ENCODE measurements around the gene TPM2. TPM values are rescaled to one million over a fixed set of nuclear protein-coding genes. Genes with fewer than 3 reads are reported as not detected.

The TPM2 gene
- total RNA-seq, 1 donor: 911 TPM

DNA sequence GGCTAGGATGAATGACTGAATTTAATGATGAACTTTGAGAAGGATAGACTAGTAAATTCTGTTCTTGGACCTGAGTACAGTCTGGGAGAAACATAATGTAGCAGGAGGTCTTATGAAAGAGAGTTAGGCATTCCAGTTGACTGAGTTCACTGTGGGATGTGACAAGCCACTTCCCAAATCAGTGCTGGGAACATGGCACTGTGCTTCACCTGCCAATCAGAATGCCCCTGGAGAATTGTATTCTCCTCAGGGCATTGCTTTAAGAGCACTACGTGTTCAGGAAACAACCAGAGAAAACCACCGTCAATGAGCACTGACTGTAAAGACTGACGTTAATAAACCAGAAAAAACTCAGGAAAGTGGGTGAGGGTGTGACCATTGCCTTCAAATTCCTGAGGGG, 30.4 kb downstream of the TPM2 start:
- Histone ChIP-seq H2AFZ (ENCODE audit: low read length) (no peak overlapping the region), H3K36me3 (ENCODE audit: insufficient read depth, low read length) (peaks cover 22% of the 10 kb centered on the region), H3K27me3 (ENCODE audit: insufficient read depth, low read length) (no peaks in the 10 kb centered on the region), H3K9me3 (ENCODE audit: low read depth, low read length) (no peaks in the 10 kb centered on the region), H3K27ac (ENCODE audit: low read depth, low read length) (peak overlapping the region; percentile 100), H3K4me3 (ENCODE audit: insufficient read depth, low read length) (peak overlapping the region; percentile 84), H3K79me2 (ENCODE audit: insufficient read depth, low read length) (peaks cover 10% of the 10 kb centered on the region), H4K20me1 (ENCODE audit: insufficient read depth, low read length) (no peaks in the 10 kb centered on the region), H3K4me2 (ENCODE audit: insufficient read depth, low read length) (peak overlapping the region; percentile 92), H3K4me1 (ENCODE audit: insufficient read depth, low read length) (peaks cover 25% of the 10 kb centered on the region)
- DNase-seq (ENCODE audit: insufficient read length, low spot score, missing footprints): no peak
- TF ChIP-seq, protein P1, sequence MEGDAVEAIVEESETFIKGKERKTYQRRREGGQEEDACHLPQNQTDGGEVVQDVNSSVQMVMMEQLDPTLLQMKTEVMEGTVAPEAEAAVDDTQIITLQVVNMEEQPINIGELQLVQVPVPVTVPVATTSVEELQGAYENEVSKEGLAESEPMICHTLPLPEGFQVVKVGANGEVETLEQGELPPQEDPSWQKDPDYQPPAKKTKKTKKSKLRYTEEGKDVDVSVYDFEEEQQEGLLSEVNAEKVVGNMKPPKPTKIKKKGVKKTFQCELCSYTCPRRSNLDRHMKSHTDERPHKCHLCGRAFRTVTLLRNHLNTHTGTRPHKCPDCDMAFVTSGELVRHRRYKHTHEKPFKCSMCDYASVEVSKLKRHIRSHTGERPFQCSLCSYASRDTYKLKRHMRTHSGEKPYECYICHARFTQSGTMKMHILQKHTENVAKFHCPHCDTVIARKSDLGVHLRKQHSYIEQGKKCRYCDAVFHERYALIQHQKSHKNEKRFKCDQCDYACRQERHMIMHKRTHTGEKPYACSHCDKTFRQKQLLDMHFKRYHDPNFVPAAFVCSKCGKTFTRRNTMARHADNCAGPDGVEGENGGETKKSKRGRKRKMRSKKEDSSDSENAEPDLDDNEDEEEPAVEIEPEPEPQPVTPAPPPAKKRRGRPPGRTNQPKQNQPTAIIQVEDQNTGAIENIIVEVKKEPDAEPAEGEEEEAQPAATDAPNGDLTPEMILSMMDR (IDR thresholded peaks at IDR 0.05; ENCODE audit: extremely low read depth, low read depth, low read length): no peak

DNA sequence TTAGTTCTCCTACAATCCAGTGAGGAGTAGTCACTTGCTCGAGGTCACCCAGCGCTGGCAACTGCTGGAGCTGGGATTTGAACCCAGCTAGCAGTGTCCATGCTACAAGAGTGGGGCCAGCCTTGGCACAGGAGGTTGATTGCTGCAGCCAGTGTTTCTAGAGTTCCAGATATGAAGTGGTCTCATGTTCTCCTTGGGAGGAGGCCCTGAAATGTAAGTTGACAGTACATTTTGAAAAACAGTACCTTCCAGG, 30.8 kb downstream of the TPM2 start:
- H4K20me1 ChIP-seq (ENCODE audit: insufficient read depth, low read length): no peaks in the 10 kb centered on the region
- H3K27me3 ChIP-seq (ENCODE audit: insufficient read depth, low read length): no peaks in the 10 kb centered on the region
- H2AFZ ChIP-seq (ENCODE audit: low read length): peak overlapping the region; percentile 71
- TF ChIP-seq, protein P1 (IDR thresholded peaks at IDR 0.05; ENCODE audit: extremely low read depth, low read depth, low read length): no peak
- peaks cover 22% of the 10 kb centered on the region for H3K36me3 ChIP-seq (ENCODE audit: insufficient read depth, low read length)
- peaks cover 20% of the 10 kb centered on the region for H3K4me1 ChIP-seq (ENCODE audit: insufficient read depth, low read length)
- H3K4me3 ChIP-seq (ENCODE audit: insufficient read depth, low read length): peak overlapping the region; percentile 84
- H3K79me2 ChIP-seq (ENCODE audit: insufficient read depth, low read length): peaks cover 10% of the 10 kb centered on the region
- H3K27ac ChIP-seq (ENCODE audit: low read depth, low read length): peak overlapping the region; percentile 100
- peak overlapping the region; percentile 92 for H3K4me2 ChIP-seq (ENCODE audit: insufficient read depth, low read length)
- DNase-seq (ENCODE audit: insufficient read length, low spot score, missing footprints): peak; percentile 91
- no peaks in the 10 kb centered on the region for H3K9me3 ChIP-seq (ENCODE audit: low read depth, low read length)

GRCh38 chr9:35658137-35658967, 31.4 kb downstream of the TPM2 start, which contains the start of gene CCDC107:
Gene CCDC107 (plus strand): TSS chr9:35658292. CDS start chr9:35658380, 88 bp downstream.
- H3K4me2 ChIP-seq (ENCODE audit: insufficient read depth, low read length): peak within 1 kb of the TSS; percentile 92
- no peaks in the 10 kb centered on the region for H3K27me3 ChIP-seq (ENCODE audit: insufficient read depth, low read length)
- H3K9me3 ChIP-seq (ENCODE audit: low read depth, low read length): no peaks in the 10 kb centered on the region
- H4K20me1 ChIP-seq (ENCODE audit: insufficient read depth, low read length): no peaks in the 10 kb centered on the region
- H2AFZ ChIP-seq (ENCODE audit: low read length): peak within 1 kb of the TSS; percentile 79
- H3K27ac ChIP-seq (ENCODE audit: low read depth, low read length): peak within 1 kb of the TSS; percentile 100
- TF ChIP-seq, protein P1 (IDR thresholded peaks at IDR 0.05; ENCODE audit: extremely low read depth, low read depth, low read length): peak; percentile 42
- H3K4me1 ChIP-seq (ENCODE audit: insufficient read depth, low read length): peaks cover 19% of the 10 kb centered on the region
- peaks cover 22% of the 10 kb centered on the region for H3K36me3 ChIP-seq (ENCODE audit: insufficient read depth, low read length)
- H3K4me3 ChIP-seq (ENCODE audit: insufficient read depth, low read length): peak within 1 kb of the TSS; percentile 84
- peaks cover 10% of the 10 kb centered on the region for H3K79me2 ChIP-seq (ENCODE audit: insufficient read depth, low read length)
- peak; percentile 96 for DNase-seq (ENCODE audit: insufficient read length, low spot score, missing footprints)

DNA sequence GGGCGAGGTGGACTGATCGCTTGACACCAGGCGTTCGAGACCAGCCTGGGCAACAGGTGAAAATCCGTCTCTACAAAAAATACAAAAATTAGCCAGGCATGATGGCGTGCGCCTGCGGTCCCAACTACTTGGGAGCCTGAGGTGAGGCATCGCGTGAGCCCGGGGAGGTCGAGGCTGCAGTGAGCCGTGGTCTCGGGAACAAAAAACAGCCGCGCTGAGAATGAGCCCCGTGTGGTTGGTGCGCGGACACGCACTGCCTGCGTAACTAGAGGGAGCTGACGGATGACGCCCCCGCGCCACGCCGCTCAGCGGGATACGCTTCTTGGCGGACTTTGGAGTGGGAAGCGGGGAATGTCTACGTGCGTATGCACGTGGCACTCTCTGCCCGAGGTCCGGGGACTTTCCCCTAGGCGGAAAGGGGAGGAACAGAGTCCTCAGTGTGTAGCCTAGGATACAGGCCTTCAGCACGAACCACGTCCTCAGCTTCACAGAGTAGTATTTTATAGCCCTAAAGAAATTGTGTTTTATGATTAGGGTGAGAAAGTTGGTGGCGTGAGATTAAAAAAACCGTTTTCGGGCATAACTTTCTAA, 32.1 kb downstream of the TPM2 start, which contains the start of gene RMRP:
Gene RMRP, minus strand, starts transcription at position 474 of the 591 bp plus-strand sequence.
- Histone ChIP-seq H3K36me3 (ENCODE audit: insufficient read depth, low read length) (peaks cover 22% of the 10 kb centered on the region), H3K4me2 (ENCODE audit: insufficient read depth, low read length) (peak within 1 kb of the TSS; percentile 92), H3K4me3 (ENCODE audit: insufficient read depth, low read length) (peak within 1 kb of the TSS; percentile 84), H3K9me3 (ENCODE audit: low read depth, low read length) (no peaks in the 10 kb centered on the region), H3K79me2 (ENCODE audit: insufficient read depth, low read length) (peaks cover 10% of the 10 kb centered on the region), H3K27me3 (ENCODE audit: insufficient read depth, low read length) (no peaks in the 10 kb centered on the region), H4K20me1 (ENCODE audit: insufficient read depth, low read length) (no peaks in the 10 kb centered on the region), H3K27ac (ENCODE audit: low read depth, low read length) (peak within 1 kb of the TSS; percentile 100), H2AFZ (ENCODE audit: low read length) (peak within 1 kb of the TSS; percentile 79), H3K4me1 (ENCODE audit: insufficient read depth, low read length) (peaks cover 24% of the 10 kb centered on the region)
- TF ChIP-seq, protein P1 (IDR thresholded peaks at IDR 0.05; ENCODE audit: extremely low read depth, low read depth, low read length): no peak
- peak; percentile 98 for DNase-seq (ENCODE audit: insufficient read length, low spot score, missing footprints)
